Trophoblast cell (in vitro differentiated cells and primary cell): ENCODE measurements around the gene HIVEP3.

ENCODE experiments used
- DNase-seq, 2 donors: peaks; one replicate each; pipeline ENCODE4 v3.0.0-alpha.2; 2016
- H2AFZ ChIP-seq: 2 replicates; pipeline ENCODE4 v1.6.1; 2013; ENCODE audit warnings: low read length, moderate library complexity, mild to moderate bottlenecking; ENCODE audit not compliant: insufficient read depth, poor library complexity
- H2AK5ac ChIP-seq: 2 replicates; pipeline ENCODE4 v1.6.1; 2013; ENCODE audit warnings: mild to moderate bottlenecking, low read length
- H2BK120ac ChIP-seq: 2 replicates; pipeline ENCODE4 v1.6.1; 2013; ENCODE audit warnings: low read length, mild to moderate bottlenecking, moderate library complexity; ENCODE audit not compliant: insufficient read depth, poor library complexity
- H2BK12ac ChIP-seq: 2 replicates; pipeline ENCODE4 v1.6.1; 2013; ENCODE audit warnings: mild to moderate bottlenecking, low read length, moderate library complexity
- H2BK5ac ChIP-seq: 2 replicates; pipeline ENCODE4 v1.6.1; 2013; ENCODE audit warnings: low read length, low read depth, moderate library complexity, mild to moderate bottlenecking; ENCODE audit not compliant: poor library complexity
- H3K14ac ChIP-seq: 2 replicates; pipeline ENCODE4 v1.6.1; 2013; ENCODE audit warnings: mild to moderate bottlenecking, low read length
- H3K18ac ChIP-seq: 2 replicates; pipeline ENCODE4 v1.6.1; 2013; ENCODE audit warnings: mild to moderate bottlenecking, low read length
- H3K23ac ChIP-seq: 2 replicates; pipeline ENCODE4 v1.6.1; 2013; ENCODE audit warnings: low read length
- H3K27ac ChIP-seq: 2 replicates; pipeline ENCODE4 v1.5.1; 2013; ENCODE audit warnings: low read depth, mild to moderate bottlenecking, inconsistent platforms, low read length, moderate library complexity
- H3K27me3 ChIP-seq: 2 replicates; pipeline ENCODE4 v1.6.1; 2013; ENCODE audit warnings: inconsistent platforms, mild to moderate bottlenecking, low read length, moderate library complexity; ENCODE audit not compliant: insufficient read depth
- H3K36me3 ChIP-seq, 2 experiments: 1 replicate in 1 of 2; 2 replicates in 1 of 2; pipeline ENCODE4 v1.6.1; 2013; ENCODE audit warnings: low read length in 2 of 2, mild to moderate bottlenecking in 2 of 2, moderate library complexity in 1 of 2; ENCODE audit not compliant: insufficient read depth in 2 of 2, control insufficient read depth in 1 of 2
- H3K4ac ChIP-seq: 2 replicates; pipeline ENCODE4 v1.6.1; 2013; ENCODE audit warnings: low read depth, mild to moderate bottlenecking, low read length, moderate library complexity
- H3K4me1 ChIP-seq, 2 experiments: 1 replicate in 1 of 2; 2 replicates in 1 of 2; pipeline ENCODE4 v1.6.1; 2013; ENCODE audit warnings: low read length in 2 of 2, mild to moderate bottlenecking in 2 of 2, moderate library complexity in 1 of 2; ENCODE audit not compliant: insufficient read depth in 2 of 2, control insufficient read depth in 1 of 2
- H3K4me2 ChIP-seq: 2 replicates; pipeline ENCODE4 v1.6.1; 2013; ENCODE audit warnings: inconsistent platforms, mild to moderate bottlenecking, low read length, moderate library complexity
- H3K4me3 ChIP-seq: 2 replicates; pipeline ENCODE4 v1.5.1; 2013; ENCODE audit warnings: mild to moderate bottlenecking, low read depth, low read length, inconsistent platforms
- H3K79me1 ChIP-seq: one replicate; pipeline ENCODE4 v1.6.1; 2013; ENCODE audit warnings: low read length
- H3K79me2 ChIP-seq: 2 replicates; pipeline ENCODE4 v1.6.1; 2013; ENCODE audit warnings: low read length, mild to moderate bottlenecking; ENCODE audit not compliant: control insufficient read depth, insufficient read depth, poor library complexity
- H3K9ac ChIP-seq: 2 replicates; pipeline ENCODE4 v1.6.1; 2013; ENCODE audit warnings: mild to moderate bottlenecking, low read length
- H3K9me3 ChIP-seq: 2 replicates; pipeline ENCODE4 v1.6.1; 2013; ENCODE audit warnings: low read depth, mild to moderate bottlenecking, control low read depth, inconsistent platforms, low read length; ENCODE audit not compliant: insufficient read depth
- H4K12ac ChIP-seq: 2 replicates; pipeline ENCODE4 v1.6.1; 2013; ENCODE audit warnings: low read depth, mild to moderate bottlenecking, low read length, moderate library complexity
- H4K8ac ChIP-seq: 2 replicates; pipeline ENCODE4 v1.6.1; 2013; ENCODE audit warnings: low read depth, mild to moderate bottlenecking, low read length, moderate library complexity
- H4K91ac ChIP-seq: one replicate; pipeline ENCODE4 v1.6.1; 2013; ENCODE audit warnings: low read depth, mild to moderate bottlenecking, low read length, moderate library complexity
- WGBS: extraction: QIAGEN DNeasy Blood & Tissue Kit; methylation state at CpG from one replicate; pipeline ENCODE4 v1.1.7; 2013; ENCODE audit warnings: missing lambda C conversion rate; ENCODE audit not compliant: insufficient read length, insufficient coverage; ENCODE audit errors: extremely low coverage; 5-methylcytosine and 5-hydroxymethylcytosine counted together

HIVEP3 gene

DNA sequence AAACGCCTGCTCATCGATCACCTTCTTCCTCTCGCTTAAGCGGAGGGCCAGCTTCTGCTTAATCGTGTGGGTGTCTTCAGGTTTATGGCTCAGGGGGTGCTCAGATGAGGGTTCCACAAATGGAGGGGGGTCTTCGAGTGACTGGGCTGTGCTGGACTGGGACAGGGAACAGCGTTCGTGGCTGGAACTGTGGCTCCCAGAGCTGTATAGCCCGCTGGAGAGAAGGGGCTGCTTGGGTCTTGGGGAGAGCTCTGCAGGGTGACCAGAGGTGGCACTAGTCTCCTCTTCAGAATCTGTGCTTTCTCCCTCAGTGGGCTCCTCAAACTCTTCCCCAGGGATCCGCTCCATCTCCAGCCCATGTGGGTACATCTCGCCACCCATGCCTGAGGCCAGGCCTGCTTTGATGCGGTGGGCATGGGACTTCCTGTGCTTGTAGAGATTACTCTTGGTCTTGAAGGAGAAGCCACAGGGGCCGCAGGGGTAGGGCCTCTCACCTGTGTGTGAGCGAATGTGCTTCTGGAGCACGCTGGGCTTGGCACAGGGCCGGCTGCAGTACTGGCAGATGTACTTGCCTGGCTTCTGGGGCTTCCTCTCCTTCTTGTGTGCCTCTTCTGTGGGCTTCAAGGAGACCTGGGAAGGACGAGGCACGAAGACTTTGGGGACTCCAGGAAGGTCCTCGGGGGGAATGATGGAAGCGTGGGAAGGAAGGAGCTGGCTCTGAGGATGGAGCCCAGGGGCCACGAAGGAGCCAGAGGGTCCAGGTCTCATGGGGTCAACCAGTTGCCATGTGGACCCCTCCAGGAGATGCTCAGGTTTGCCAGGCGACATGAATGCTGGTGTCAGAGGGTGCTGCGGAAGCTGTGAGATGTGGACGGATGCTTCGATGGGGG lies 334.8 kb downstream of the HIVEP3 start:
- Histone ChIP-seq H2BK12ac (no peak overlapping the region), H2BK120ac (no peak overlapping the region), H4K8ac (no peak overlapping the region), H4K12ac (no peak overlapping the region), H3K27me3 (no peaks in the 10 kb centered on the region), H2AFZ (no peak overlapping the region), H3K27ac (no peak overlapping the region), H3K4me1 (no peaks in the 10 kb centered on the region), H2BK5ac (no peak overlapping the region), H3K4me2 (no peak overlapping the region), H3K23ac (no peak overlapping the region), H4K91ac (no peak overlapping the region), H3K18ac (no peak overlapping the region), H3K14ac (no peak overlapping the region), H2AK5ac (no peak overlapping the region), H3K9me3 (no peaks in the 10 kb centered on the region), H3K79me1 (no peaks in the 10 kb centered on the region), H3K79me2 (no peaks in the 10 kb centered on the region), H3K4ac (no peak overlapping the region), H3K36me3 (no peaks in the 10 kb centered on the region), H3K4me3 (peak overlapping the region; percentile 40), H3K9ac (no peak overlapping the region)
- no CpG with 5 or more reads among the region's 25 CpGs for WGBS
- no peak for DNase-seq

DNA sequence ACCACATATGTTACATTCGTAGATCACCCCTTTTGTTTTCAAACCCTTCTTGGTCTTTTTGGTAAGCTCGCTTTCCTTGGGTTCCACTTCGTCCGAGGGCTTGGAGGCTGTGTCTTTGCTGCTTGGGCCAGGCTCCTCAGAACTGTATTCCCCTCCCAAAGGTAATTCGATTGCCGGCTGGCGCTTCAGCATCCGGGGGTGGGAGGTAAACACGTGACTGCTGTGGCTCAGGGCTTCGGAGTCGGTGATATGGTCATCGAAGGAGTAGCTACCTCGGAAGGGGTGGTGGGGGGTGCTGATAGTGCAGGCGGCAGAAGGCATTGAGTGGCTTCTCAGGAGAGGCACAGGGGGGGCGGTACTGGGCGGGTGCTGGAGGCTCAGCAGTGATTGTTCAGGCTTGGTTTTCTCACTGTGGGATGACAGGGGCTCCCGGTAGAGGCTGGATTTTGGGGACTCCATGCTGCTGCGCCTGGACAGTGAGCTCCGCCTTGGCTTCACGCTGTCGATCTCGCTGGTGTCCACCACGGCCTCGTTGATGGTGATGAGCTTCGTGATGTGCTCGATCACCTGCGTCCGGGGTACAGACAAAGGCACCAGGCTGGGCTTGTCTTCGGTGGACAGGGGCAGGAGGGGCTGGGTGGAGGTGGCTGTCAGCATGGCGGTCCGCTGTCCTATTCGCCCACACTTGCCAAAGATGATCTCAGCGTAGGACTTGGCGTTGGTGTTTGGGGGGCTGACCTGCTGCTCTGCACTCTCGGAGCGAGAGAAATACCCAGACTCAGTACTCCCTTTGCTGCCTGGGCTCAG lies 335.7 kb downstream of the HIVEP3 start:
- Histone ChIP-seq H4K12ac (no peak overlapping the region), H3K14ac (no peak overlapping the region), H4K91ac (no peak overlapping the region), H3K79me1 (no peaks in the 10 kb centered on the region), H3K36me3 (no peaks in the 10 kb centered on the region), H2BK120ac (no peak overlapping the region), H3K4me1 (no peaks in the 10 kb centered on the region), H3K18ac (no peak overlapping the region), H3K27ac (no peak overlapping the region), H2AFZ (no peak overlapping the region), H3K79me2 (no peaks in the 10 kb centered on the region), H3K4me3 (no peak overlapping the region), H3K4ac (no peak overlapping the region), H3K4me2 (no peak overlapping the region), H3K9me3 (no peaks in the 10 kb centered on the region), H4K8ac (no peak overlapping the region), H3K9ac (no peak overlapping the region), H2AK5ac (no peak overlapping the region), H2BK5ac (no peak overlapping the region), H2BK12ac (no peak overlapping the region), H3K23ac (no peak overlapping the region), H3K27me3 (no peaks in the 10 kb centered on the region)
- DNase-seq: no peak
- no CpG with 5 or more reads among the region's 36 CpGs for WGBS

DNA sequence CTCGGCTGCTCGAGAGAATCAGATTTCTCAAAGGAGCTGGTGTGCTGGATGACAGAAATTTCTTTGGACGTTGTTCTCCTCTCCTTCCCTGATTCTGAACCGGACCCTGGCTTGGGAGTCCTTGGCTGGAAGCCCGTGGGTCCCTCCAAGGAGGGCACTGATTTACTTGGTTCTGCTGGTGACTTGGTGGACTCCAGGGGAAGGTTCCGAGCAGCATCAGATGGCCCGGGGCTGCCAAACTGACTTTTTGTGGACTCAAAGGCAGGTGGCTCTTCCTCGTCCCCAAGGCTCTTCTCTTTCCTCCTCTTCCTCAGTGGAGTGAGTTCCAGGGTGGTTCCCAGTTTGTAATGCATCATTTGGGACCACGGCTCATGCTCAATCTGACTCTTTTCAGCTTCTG lies 336.4 kb downstream of the HIVEP3 start:
- no peak overlapping the region for H4K12ac ChIP-seq
- DNase-seq: no peak
- no peak overlapping the region for H2AFZ ChIP-seq
- no peak overlapping the region for H2BK120ac ChIP-seq
- no peak overlapping the region for H3K23ac ChIP-seq
- no peak overlapping the region for H3K27ac ChIP-seq
- H3K4ac ChIP-seq: no peak overlapping the region
- H3K4me3 ChIP-seq: no peak overlapping the region
- no peaks in the 10 kb centered on the region for H3K4me1 ChIP-seq
- H2BK5ac ChIP-seq: no peak overlapping the region
- H3K18ac ChIP-seq: no peak overlapping the region
- H2BK12ac ChIP-seq: no peak overlapping the region
- no peak overlapping the region for H4K8ac ChIP-seq
- H3K9me3 ChIP-seq: no peaks in the 10 kb centered on the region
- H3K79me1 ChIP-seq: no peaks in the 10 kb centered on the region
- H3K14ac ChIP-seq: no peak overlapping the region
- no peaks in the 10 kb centered on the region for H3K27me3 ChIP-seq
- H3K4me2 ChIP-seq: no peak overlapping the region
- no peaks in the 10 kb centered on the region for H3K36me3 ChIP-seq
- H2AK5ac ChIP-seq: no peak overlapping the region
- no peaks in the 10 kb centered on the region for H3K79me2 ChIP-seq
- no peak overlapping the region for H3K9ac ChIP-seq
- WGBS: no CpG with 5 or more reads among the region's 9 CpGs
- no peak overlapping the region for H4K91ac ChIP-seq

DNA sequence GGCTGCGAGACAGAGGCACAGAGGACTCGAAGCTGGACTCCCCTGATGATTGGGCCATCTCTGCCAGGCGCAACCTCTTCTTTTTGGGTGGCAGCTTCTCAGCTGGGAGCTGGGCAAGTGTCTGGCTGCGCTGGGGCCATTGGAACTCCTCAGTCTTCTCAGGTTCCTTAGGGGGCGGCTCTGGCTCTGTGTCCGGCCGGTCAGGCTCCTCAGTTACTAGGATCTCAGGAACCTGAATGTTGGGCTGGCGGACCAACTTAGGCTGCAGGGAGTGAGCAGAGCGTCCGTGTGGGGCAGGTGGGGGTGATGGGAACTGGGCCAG lies 336.8 kb downstream of the HIVEP3 start:
- Histone ChIP-seq H4K8ac (no peak overlapping the region), H2BK5ac (no peak overlapping the region), H3K27ac (no peak overlapping the region)

More for the DNA sequence above, 336.8 kb downstream of the HIVEP3 start:
- Histone ChIP-seq H2AFZ (no peak overlapping the region), H4K12ac (no peak overlapping the region), H2BK12ac (no peak overlapping the region), H3K79me2 (no peaks in the 10 kb centered on the region), H3K27me3 (no peaks in the 10 kb centered on the region), H4K91ac (no peak overlapping the region), H3K4me2 (no peak overlapping the region), H3K79me1 (no peaks in the 10 kb centered on the region), H3K4me1 (no peaks in the 10 kb centered on the region), H2AK5ac (no peak overlapping the region), H3K14ac (no peak overlapping the region), H3K23ac (no peak overlapping the region), H2BK120ac (no peak overlapping the region), H3K9ac (no peak overlapping the region), H3K4ac (no peak overlapping the region), H3K4me3 (no peak overlapping the region), H3K18ac (no peak overlapping the region), H3K9me3 (no peaks in the 10 kb centered on the region), H3K36me3 (no peaks in the 10 kb centered on the region)
- no peak for DNase-seq
- no CpG with 5 or more reads among the region's 10 CpGs for WGBS
